GM19463 (cell line): ENCODE data around the gene TM7SF2.

Experiments used
- ATAC-seq: cut with Tn5 transposase; IDR thresholded peaks from one replicate; pipeline ENCODE4 v1.9.1; 2021; ENCODE audit warnings: mild to moderate bottlenecking, moderate library complexity; ENCODE audit not compliant: unreplicated experiment

The TM7SF2 gene

DNA sequence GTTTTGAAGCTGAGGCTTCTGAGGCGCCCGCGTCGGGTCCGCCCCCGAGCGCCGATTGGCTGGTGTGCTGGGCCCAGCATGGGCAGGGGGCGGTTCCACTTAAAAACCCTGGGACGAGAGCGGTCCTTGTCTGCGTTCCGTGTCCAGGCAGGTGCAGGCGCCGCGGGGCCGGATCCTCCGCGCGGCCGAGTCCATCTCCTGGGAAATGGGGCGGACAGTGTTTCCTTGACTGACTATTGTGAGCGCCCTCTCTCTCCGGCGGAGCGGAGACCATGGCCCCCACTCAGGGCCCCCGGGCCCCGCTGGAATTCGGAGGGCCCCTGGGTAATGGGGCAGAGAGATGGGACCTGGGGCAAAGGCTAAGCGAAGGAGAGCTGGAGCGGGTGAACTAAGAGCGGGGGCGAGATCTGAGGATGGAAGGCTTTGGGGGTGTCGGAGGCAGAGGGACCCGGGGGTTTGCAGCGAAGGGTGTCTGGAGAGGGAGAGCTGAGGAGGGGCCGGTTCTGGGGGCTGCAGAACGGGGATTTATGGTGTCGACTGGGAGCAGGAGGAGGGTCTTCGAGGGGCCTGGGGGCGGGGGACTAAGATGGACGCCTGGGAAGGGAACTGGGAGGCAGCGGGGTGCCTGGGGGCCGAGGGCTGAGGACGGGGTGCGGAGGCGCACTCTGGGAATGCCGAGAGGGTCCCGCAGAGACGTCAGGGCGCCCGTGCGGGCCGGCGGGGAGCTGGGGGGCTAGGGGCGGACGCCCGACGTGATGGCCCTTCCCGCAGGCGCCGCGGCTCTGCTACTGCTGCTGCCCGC, at the start of gene TM7SF2:
Gene TM7SF2 (plus strand): TSS at position 129 of the 802 bp plus-strand sequence. CDS start 144 bp downstream, at position 273.
- ATAC-seq, result peak; percentile 85

GRCh38 chr11:65063532-65063931, 48.1 kb upstream of the TM7SF2 start:
- ATAC-seq, result no peak

- no peak for ATAC-seq
These were observed 46.8 kb upstream of the TM7SF2 start for GRCh38 chr11:65064847-65065240.

- no peak for ATAC-seq
These were observed 45.8 kb upstream of the TM7SF2 start for GRCh38 chr11:65065851-65066250.

- no peak for ATAC-seq
These were observed 45.4 kb upstream of the TM7SF2 start for GRCh38 chr11:65066315-65066714.

DNA sequence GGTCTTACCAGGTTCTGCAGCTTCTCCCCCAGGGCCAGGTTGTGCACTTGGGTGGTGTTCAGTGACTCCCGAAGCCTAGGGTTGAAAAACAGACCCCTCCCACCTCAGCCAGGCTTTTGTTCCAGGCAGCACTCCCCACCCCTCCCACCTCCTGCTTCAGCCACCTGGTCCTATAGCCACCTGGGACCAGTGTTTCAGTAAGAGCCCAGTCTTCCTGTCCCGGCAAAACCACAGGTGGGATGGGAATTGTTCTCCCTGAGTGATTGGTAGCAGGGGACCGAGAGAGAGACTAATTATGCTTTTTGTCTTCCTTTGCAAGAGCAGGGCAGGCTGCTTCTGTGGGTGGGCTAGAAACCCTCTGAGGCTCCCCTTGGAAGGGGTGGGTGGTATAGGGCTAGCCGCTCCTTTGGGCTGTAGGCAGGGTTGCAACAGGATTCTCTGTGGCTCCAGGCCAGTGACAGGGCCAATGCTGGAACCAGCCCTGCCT, 44.8 kb upstream of the TM7SF2 start:
- no peak for ATAC-seq

DNA sequence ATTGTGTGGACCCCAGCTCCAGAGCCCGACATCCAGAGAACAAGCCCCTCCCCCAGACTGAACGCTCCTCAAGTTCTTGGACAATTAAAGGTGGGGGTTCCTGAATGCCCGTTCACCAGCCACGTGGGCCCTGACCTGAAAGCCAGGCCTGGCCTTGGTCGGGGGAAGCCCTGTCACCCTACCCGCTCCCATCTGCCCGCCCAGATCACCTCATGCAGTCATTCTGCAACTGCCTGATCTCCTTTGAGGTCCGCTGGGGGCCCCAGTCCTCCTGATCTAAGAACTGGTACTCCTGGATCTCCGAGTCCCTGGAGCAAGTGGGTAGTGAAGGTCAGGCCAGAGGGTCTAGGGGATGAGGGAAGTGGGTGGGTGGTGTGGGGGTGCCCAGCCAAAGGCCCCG, 44.2 kb upstream of the TM7SF2 start:
- no peak for ATAC-seq

- ATAC-seq, result no peak
These were observed 42.5 kb upstream of the TM7SF2 start for GRCh38 chr11:65069217-65069616.

- no peak for ATAC-seq
These were observed 39.6 kb upstream of the TM7SF2 start for GRCh38 chr11:65071907-65072630.

DNA sequence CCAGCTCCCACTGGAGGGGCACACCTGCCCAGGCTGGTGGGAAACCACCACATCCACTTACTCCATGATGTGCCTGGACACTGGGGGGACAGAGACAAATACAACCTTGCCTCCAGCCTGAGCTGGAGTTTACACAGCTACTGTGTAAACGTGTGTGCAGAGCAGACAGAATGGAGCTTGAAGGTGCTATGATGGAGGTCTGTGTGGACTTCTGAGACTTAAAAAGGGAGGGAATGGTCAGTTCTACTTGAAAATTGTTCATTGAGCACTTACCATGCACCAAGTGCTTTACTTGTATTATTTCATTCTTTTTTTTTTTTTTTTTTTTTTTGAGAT, 39.1 kb upstream of the TM7SF2 start:
- ATAC-seq, result no peak

DNA sequence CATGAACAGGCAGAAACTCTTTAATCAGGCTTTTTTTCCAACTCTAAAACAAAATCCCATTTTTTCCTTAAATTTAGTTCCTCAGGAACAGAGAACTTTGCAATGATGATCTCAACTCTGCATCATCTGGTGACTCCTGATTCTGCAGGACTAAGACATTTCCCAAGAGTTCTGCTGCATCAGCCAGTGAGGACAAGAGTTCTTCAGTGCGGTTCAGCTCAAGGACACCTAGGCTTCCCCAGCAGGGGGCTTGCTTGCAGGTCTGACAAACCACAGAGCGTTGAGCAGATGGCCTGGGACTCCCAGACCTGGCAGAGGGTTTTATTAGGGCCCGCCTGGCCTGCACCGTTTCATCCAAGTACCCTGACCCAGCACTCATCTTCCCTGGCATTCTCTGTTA, 34.2 kb upstream of the TM7SF2 start:
- ATAC-seq, result no peak

GRCh38 chr11:65078151-65078550, 33.5 kb upstream of the TM7SF2 start:
- peak; percentile 51 for ATAC-seq

DNA sequence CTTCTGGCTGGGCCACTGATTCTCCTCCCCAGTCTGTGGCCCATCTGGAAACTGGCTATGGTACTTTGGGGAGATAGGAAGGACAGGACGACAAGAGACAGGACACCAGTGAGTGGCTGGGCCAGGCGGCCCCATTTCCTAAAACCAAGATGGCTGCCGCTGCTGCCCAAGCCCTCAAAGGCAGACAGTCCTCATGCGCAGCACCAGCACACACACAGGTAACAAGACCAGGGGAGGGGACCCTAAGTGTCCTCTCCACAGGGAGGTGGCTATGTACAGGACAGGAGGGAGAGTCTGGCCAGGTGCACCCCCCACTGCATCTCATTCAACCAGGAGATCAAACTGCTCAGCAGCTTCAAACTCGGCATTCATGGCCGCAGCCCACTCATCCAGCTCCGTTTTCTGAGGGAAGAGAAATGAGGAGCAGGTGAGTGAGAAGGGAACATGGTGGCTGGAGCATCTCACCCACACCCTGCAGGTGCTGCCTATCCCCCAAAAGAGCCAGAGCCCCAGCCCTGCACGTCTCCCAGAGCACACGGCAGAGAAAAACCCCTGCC, 32.8 kb upstream of the TM7SF2 start:
- no peak for ATAC-seq

GRCh38 chr11:65083134-65083833, 28.4 kb upstream of the TM7SF2 start:
- peak; percentile 17 for ATAC-seq

DNA sequence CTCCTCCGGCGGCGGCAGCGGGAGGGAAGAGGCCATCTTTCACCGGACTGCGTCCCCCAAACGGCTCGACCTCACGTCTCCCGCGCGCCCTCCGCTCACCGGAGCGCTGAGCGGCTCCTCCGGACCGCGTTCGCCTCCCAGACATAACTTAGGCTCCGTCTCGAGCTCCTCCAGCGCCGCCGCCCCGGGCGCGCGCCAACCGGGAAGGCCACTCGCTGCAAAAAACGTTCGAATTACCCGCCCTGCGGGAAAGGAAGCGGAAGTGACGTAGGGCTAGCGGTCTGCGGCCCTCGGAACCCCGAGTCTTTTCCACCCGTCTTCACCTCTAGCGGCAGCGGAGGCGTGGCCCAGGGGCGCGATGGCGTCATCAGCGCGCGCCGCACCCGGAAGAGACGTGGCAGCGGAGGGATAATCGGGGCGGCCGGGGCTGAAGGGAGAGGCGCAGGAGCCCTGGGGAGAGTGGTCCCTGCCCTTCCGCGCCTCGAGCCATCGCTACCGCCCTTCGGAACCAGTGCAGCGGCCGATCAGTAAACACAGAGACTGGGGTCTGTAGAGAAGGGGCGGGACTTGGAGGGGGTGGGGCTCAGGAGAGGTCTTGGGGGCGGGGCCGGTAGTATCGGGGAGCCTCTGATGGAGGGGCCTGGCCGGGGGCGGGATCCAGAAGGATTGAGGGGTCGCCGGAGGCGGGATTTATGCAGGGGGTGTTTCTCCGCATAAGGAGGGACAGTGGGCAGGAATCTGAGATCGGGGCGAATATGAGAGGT, 27.7 kb upstream of the TM7SF2 start, which contains the start of the genes CDCA5 and ZFPL1:
Gene CDCA5 (minus strand): TSS at position 207 of the 764 bp plus-strand sequence. CDS start 62 bp downstream, at position 145.
Gene ZFPL1 (plus strand): TSS at position 389 of the 764 bp plus-strand sequence. CDS start 477 bp downstream, outside the sequence.
- ATAC-seq, result peak; percentile 78

DNA sequence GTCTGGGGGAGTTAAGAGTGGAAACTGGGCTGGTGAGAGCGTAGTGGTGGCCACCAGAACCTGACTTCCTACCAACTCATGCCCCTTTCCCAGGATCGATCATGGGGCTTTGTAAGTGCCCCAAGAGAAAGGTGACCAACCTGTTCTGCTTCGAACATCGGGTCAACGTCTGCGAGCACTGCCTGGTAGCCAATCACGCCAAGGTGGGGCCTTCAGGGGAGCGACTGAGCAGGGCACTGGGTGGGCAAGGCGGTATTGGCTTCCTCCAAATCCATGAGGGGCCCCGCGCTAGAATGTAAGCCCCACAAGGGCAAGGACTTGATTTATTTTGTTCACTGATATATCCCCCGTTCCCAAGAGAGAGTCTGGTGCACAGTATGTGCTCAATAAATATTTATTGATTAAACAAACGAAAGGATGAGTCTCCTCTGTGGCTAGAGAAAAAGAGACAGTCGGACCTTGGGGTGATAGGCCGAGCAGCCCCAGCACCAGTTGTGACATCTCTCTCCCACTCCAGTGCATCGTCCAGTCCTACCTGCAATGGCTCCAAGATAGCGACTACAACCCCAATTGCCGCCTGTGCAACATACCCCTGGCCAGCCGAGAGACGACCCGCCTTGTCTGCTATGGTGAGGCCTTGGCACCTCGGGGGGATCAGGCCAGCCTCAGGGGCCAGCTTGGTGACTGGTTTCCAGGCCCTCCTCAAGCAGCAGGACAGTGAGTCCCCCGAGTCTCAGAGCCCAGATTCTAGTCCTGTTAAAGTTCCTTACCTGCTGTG, 26.9 kb upstream of the TM7SF2 start:
- no peak for ATAC-seq

DNA sequence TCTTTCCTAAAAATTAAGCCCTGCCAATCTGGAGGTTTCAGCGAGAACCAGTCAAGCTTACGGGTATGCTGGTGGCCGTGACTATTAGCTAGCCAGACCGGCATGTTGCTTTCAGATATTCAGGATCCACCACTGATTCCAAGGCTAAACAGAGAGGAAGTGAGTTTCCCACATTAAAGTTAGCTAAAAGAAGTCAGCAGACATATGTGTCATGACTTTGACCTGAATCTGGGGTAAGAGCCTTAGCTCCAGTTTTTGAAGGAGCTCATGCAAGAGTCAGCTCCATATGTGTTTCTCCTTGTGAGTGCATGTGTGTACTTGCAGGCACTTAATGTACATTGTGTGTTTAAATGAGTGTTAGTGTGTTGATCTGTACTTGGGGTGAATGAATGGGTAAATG, 26.2 kb upstream of the TM7SF2 start:
- ATAC-seq, result no peak

DNA sequence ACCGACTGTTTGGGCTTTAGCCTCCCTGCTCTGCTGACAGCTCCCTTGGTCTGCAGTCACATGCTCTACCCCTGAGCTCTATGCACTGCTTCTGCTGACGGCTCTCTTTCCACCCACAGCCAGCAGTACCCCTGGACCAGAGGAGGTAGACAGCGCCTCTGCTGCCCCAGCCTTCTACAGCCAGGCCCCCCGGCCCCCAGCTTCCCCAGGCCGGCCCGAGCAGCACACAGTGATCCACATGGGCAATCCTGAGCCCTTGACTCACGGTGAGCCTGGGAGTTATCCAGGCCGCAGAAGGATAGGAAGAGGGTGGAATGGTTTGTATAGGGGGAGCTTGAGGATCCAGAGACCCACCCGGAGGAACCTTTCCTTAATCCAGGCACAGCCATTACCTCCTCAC, 24.9 kb upstream of the TM7SF2 start:
- no peak for ATAC-seq

DNA sequence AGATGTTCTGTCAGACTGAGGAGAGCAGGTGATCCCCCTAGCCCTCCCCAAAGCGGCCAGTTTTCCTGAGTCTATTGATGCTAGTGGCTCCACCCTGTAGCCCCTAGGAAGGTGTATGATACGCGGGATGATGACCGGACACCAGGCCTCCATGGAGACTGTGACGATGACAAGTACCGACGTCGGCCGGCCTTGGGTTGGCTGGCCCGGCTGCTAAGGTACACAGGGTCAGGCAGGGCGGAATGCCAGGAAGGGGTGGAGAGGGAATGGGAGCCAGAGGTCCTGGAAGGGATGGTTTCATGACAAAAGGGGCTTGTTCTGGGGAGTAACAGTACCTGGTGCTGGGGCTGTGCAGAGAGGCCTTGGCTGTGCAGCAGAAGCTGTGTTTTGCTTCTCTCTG, 24.5 kb upstream of the TM7SF2 start:
- no peak for ATAC-seq

GRCh38 chr11:65087827-65088226, 23.8 kb upstream of the TM7SF2 start:
- no peak for ATAC-seq
